Measurements from ENCODE around the gene SDHC. TPM values are rescaled to one million over a fixed set of nuclear protein-coding genes. Genes with fewer than 3 reads are reported as not detected.
A peak's percentile ranks its signal among the peaks of the same experiment; 100 is the strongest.

The SDHC gene
- total and polyA plus RNA-seq, 2 donors = 19.8 to 93.5 TPM

DNA sequence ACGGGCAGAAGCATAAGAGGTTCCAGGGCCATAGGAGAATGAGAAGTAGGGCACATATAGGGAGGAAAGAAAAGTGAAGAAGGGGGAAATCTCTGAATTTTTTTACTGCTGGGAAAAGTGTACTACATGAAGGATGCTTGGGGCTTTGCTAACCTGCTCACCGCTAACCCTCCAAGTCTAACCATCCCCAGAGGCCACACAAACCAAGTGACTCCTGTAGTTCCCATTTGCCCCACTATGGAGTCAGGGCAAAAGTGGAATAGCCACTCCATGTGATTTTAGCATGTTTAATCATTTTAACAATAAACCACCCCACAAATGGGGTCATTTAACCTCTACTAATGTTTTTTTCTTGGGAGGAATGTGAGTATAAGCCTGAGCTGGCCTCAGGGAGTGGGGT lies 29.1 kb upstream of the SDHC start:
- Histone ChIP-seq H3K27ac (ENCODE audit: low read depth in 1 of 2, low read length in 1 of 2) (no peak overlapping the region), H3K27me3 (ENCODE audit: control insufficient read depth in 2 of 2, insufficient read depth in 1 of 2, low read length in 1 of 2) (no peaks in the 10 kb centered on the region), H3K36me3 (ENCODE audit: control insufficient read depth in 2 of 2, insufficient read depth in 2 of 2, low read length in 1 of 2) (no peaks in the 10 kb centered on the region), H3K4me3 (ENCODE audit: low read length in 2 of 2) (no peak overlapping the region), H3K9me3 (ENCODE audit: control insufficient read depth in 2 of 2, insufficient read depth in 1 of 2, low read length in 1 of 2) (no peaks in the 10 kb centered on the region), H3K4me1 (ENCODE audit: control insufficient read depth in 2 of 2, insufficient read depth in 2 of 2, low read length in 2 of 2) (no peaks in the 10 kb centered on the region)
- WGBS = 95% methylated on average over 2 of the region's 2 CpGs
- DNase-seq (ENCODE audit: low read depth in 6 of 9, low spot score in 9 of 9) = no peak

DNA sequence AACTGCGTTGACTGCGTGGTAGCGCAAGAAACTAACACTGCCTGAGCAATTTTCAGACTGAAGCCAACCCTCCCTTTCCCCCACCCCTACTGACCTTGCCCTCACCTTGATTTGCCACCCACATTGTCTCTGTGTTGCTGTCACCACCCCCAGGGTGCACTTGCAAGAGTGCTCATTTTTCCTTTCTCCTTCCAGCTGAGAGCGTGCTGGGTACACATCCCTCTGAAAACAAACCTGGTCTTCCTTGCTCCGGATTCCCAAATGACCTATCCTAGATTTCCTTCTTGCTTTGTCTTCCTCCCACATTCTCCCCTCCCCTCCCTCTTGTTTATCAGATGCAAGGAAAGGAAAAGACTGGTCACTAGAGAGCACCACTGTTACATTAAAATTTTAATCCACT lies 28.7 kb upstream of the SDHC start:
- 82% methylated on average over 5 of the region's 5 CpGs for WGBS
- Histone ChIP-seq H3K36me3 (ENCODE audit: control insufficient read depth in 2 of 2, insufficient read depth in 2 of 2, low read length in 1 of 2) (no peaks in the 10 kb centered on the region), H3K27me3 (ENCODE audit: control insufficient read depth in 2 of 2, insufficient read depth in 1 of 2, low read length in 1 of 2) (no peaks in the 10 kb centered on the region), H3K4me3 (ENCODE audit: low read length in 2 of 2) (no peak overlapping the region), H3K9me3 (ENCODE audit: control insufficient read depth in 2 of 2, insufficient read depth in 1 of 2, low read length in 1 of 2) (no peaks in the 10 kb centered on the region), H3K27ac (ENCODE audit: low read depth in 1 of 2, low read length in 1 of 2) (no peak overlapping the region), H3K4me1 (ENCODE audit: control insufficient read depth in 2 of 2, insufficient read depth in 2 of 2, low read length in 2 of 2) (no peaks in the 10 kb centered on the region)
- no peak for DNase-seq (ENCODE audit: low read depth in 6 of 9, low spot score in 9 of 9)

DNA sequence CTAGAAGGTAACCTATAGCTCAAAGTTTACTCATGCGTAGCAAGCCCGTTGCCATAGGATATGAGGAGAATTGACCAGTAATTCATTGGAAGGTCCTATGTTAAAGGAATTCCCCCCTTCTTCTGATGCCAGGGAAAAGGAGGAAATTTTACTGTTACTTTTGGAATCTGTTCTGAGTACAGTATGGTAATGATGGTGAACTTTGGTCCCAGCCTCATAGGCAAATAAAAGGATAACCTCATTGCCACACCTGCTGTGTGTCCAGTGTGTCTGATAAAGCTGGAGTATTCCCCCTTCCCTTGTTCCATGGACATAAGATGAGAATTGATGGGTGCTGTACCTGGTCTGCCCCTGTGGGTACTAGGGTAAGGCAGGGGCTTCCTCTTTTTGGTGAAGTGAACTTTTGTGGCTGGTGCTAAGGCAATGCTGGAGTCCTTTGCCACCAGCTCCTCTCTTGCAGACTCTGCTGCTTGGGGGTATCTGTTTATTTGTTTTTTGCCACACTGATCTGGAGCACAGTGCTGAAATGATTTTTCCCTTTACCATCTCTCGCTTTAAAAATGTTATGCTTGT lies 26.6 kb upstream of the SDHC start:
- no peak overlapping the region for H3K27ac ChIP-seq (ENCODE audit: low read depth in 1 of 2, low read length in 1 of 2)
- no peaks in the 10 kb centered on the region for H3K4me1 ChIP-seq (ENCODE audit: control insufficient read depth in 2 of 2, insufficient read depth in 2 of 2, low read length in 2 of 2)
- DNase-seq (ENCODE audit: low read depth in 6 of 9, low spot score in 9 of 9) = no peak
- no peak overlapping the region for H3K4me3 ChIP-seq (ENCODE audit: low read length in 2 of 2)
- H3K27me3 ChIP-seq (ENCODE audit: control insufficient read depth in 2 of 2, insufficient read depth in 1 of 2, low read length in 1 of 2) = no peaks in the 10 kb centered on the region
- WGBS = 93% methylated on average over 3 of the region's 3 CpGs
- H3K9me3 ChIP-seq (ENCODE audit: control insufficient read depth in 2 of 2, insufficient read depth in 1 of 2, low read length in 1 of 2) = no peaks in the 10 kb centered on the region
- no peaks in the 10 kb centered on the region for H3K36me3 ChIP-seq (ENCODE audit: control insufficient read depth in 2 of 2, insufficient read depth in 2 of 2, low read length in 1 of 2)

DNA sequence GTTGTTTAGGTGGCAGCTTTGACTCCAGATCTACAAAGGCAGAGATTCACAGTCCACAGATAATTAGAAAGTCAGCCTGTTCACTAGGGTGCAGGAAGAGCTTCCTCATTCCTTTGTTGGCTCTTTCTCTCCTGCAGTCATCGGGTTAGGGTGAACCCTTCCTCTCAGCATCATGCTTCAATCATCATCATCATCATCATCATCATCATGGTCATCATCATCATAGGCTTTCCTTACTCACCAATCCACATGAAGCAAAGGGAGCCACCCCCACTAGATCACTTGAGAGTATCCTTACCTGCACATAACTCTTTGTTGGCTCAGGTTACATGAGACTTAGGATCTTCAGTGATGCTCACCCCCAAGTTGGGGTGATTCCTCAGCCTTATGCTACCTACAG lies 23.4 kb upstream of the SDHC start:
- H3K27ac ChIP-seq (ENCODE audit: low read depth in 1 of 2, low read length in 1 of 2) = no peak overlapping the region
- no peaks in the 10 kb centered on the region for H3K9me3 ChIP-seq (ENCODE audit: control insufficient read depth in 2 of 2, insufficient read depth in 1 of 2, low read length in 1 of 2)
- DNase-seq (ENCODE audit: low read depth in 6 of 9, low spot score in 9 of 9) = no peak
- no peak overlapping the region for H3K4me3 ChIP-seq (ENCODE audit: low read length in 2 of 2)
- 98% methylated on average over 1 of the region's 1 CpG for WGBS
- no peaks in the 10 kb centered on the region for H3K4me1 ChIP-seq (ENCODE audit: control insufficient read depth in 2 of 2, insufficient read depth in 2 of 2, low read length in 2 of 2)
- no peaks in the 10 kb centered on the region for H3K27me3 ChIP-seq (ENCODE audit: control insufficient read depth in 2 of 2, insufficient read depth in 1 of 2, low read length in 1 of 2)
- no peaks in the 10 kb centered on the region for H3K36me3 ChIP-seq (ENCODE audit: control insufficient read depth in 2 of 2, insufficient read depth in 2 of 2, low read length in 1 of 2)

DNA sequence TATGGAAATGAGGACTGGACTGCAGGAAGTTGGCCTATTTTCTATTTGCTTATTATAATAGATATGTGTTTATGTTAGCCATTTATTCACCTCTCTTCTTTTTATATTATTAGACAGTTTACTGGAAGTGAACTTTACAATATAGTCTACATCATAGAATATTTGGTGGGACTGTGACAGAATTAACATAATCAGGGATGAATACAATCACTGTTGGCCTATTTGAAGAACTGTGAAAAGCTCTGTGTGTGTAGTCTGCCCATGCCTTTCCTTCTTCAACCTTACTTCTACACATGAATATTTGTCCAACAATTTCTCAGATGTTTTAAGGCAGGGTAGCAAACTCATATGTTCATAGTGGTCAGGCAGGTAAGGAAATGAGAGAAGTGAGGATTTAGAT lies 16.8 kb upstream of the SDHC start:
- DNase-seq (ENCODE audit: low read depth in 6 of 9, low spot score in 9 of 9) = no peak
- Histone ChIP-seq H3K27me3 (ENCODE audit: control insufficient read depth in 2 of 2, insufficient read depth in 1 of 2, low read length in 1 of 2) (no peaks in the 10 kb centered on the region), H3K4me1 (ENCODE audit: control insufficient read depth in 2 of 2, insufficient read depth in 2 of 2, low read length in 2 of 2) (no peaks in the 10 kb centered on the region), H3K27ac (ENCODE audit: low read depth in 1 of 2, low read length in 1 of 2) (no peak overlapping the region), H3K36me3 (ENCODE audit: control insufficient read depth in 2 of 2, insufficient read depth in 2 of 2, low read length in 1 of 2) (no peaks in the 10 kb centered on the region), H3K4me3 (ENCODE audit: low read length in 2 of 2) (no peak overlapping the region), H3K9me3 (ENCODE audit: control insufficient read depth in 2 of 2, insufficient read depth in 1 of 2, low read length in 1 of 2) (no peaks in the 10 kb centered on the region)

DNA sequence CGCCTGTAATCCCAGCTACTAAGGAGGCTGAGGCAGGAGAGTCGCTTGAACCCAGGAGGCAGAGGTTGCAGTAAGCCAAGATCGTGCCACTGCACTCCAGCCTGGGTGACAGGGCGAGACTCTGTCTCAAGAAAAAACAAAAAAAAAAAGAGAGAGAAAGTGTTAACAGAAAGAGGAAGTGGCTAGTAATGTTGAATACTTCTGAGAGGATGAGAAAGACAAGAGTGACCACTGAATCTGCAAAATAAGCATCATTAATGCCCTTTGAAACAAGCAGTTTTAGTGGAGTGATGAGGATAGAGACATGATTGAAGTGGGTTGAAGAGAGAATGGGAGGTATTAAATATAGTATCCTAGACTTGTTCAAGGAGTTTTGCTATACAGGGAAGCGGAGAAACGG lies 16.1 kb upstream of the SDHC start:
- Histone ChIP-seq H3K36me3 (ENCODE audit: control insufficient read depth in 2 of 2, insufficient read depth in 2 of 2, low read length in 1 of 2) (no peaks in the 10 kb centered on the region), H3K9me3 (ENCODE audit: control insufficient read depth in 2 of 2, insufficient read depth in 1 of 2, low read length in 1 of 2) (no peaks in the 10 kb centered on the region), H3K4me1 (ENCODE audit: control insufficient read depth in 2 of 2, insufficient read depth in 2 of 2, low read length in 2 of 2) (no peaks in the 10 kb centered on the region), H3K27ac (ENCODE audit: low read depth in 1 of 2, low read length in 1 of 2) (no peak overlapping the region), H3K27me3 (ENCODE audit: control insufficient read depth in 2 of 2, insufficient read depth in 1 of 2, low read length in 1 of 2) (no peaks in the 10 kb centered on the region), H3K4me3 (ENCODE audit: low read length in 2 of 2) (no peak overlapping the region)
- no peak for DNase-seq (ENCODE audit: low read depth in 6 of 9, low spot score in 9 of 9)
- WGBS = 92% methylated on average over 6 of the region's 6 CpGs

DNA sequence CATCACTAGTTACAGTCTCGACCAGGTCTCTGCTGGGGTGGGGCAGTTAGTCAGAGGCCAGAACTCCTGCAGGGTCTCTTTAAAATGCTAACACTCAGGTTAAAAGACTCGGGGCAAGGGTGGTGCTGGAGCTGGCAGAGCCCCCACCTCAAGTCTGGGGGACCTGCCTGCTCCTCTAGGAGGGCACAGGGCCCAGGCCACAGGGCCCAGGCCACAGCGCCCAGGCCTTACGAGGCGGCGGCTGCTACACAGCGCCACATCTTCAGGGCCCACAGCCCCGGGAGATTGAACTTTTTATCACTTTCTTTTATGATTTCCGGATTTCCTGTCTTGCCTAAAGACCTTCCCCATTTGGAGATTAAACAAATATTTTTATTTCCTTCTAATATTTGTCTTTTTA lies 14.8 kb upstream of the SDHC start:
- DNase-seq (ENCODE audit: low read depth in 6 of 9, low spot score in 9 of 9) = no peak
- Histone ChIP-seq H3K4me3 (ENCODE audit: low read length in 2 of 2) (no peak overlapping the region), H3K36me3 (ENCODE audit: control insufficient read depth in 2 of 2, insufficient read depth in 2 of 2, low read length in 1 of 2) (no peaks in the 10 kb centered on the region), H3K27me3 (ENCODE audit: control insufficient read depth in 2 of 2, insufficient read depth in 1 of 2, low read length in 1 of 2) (no peaks in the 10 kb centered on the region), H3K4me1 (ENCODE audit: control insufficient read depth in 2 of 2, insufficient read depth in 2 of 2, low read length in 2 of 2) (peaks cover 0 to 2% of the 10 kb centered on the region in 2 donors), H3K27ac (ENCODE audit: low read depth in 1 of 2, low read length in 1 of 2) (no peak overlapping the region), H3K9me3 (ENCODE audit: control insufficient read depth in 2 of 2, insufficient read depth in 1 of 2, low read length in 1 of 2) (no peaks in the 10 kb centered on the region)
- 76% methylated on average over 9 of the region's 9 CpGs for WGBS

DNA sequence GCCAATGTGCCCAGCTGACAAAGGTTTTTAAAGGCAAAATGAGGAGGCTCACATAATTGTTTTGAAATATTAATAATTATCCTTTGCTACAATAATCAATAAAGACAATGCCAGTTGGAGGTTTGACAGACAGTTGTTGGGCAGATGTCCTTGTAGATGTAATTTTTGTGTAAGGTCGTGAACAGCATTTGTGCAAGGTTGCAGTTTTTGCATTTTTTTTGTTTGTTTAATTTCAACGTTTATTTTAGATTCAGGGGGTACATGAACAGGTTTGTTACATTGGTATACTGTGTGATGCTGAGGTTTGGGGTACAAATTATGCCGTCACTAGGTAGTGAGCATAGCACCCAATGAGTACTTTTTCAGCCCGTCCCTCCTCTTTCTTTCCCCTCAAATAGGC lies 13.7 kb upstream of the SDHC start:
- Histone ChIP-seq H3K4me1 (ENCODE audit: control insufficient read depth in 2 of 2, insufficient read depth in 2 of 2, low read length in 2 of 2) (peaks cover 8 to 12% of the 10 kb centered on the region in 2 donors), H3K4me3 (ENCODE audit: low read length in 2 of 2) (no peak overlapping the region), H3K9me3 (ENCODE audit: control insufficient read depth in 2 of 2, insufficient read depth in 1 of 2, low read length in 1 of 2) (no peaks in the 10 kb centered on the region), H3K36me3 (ENCODE audit: control insufficient read depth in 2 of 2, insufficient read depth in 2 of 2, low read length in 1 of 2) (no peaks in the 10 kb centered on the region), H3K27me3 (ENCODE audit: control insufficient read depth in 2 of 2, insufficient read depth in 1 of 2, low read length in 1 of 2) (no peaks in the 10 kb centered on the region), H3K27ac (ENCODE audit: low read depth in 1 of 2, low read length in 1 of 2) (no peak overlapping the region)
- no peak for DNase-seq (ENCODE audit: low read depth in 6 of 9, low spot score in 9 of 9)
- WGBS = 98% methylated on average over 4 of the region's 4 CpGs

DNA sequence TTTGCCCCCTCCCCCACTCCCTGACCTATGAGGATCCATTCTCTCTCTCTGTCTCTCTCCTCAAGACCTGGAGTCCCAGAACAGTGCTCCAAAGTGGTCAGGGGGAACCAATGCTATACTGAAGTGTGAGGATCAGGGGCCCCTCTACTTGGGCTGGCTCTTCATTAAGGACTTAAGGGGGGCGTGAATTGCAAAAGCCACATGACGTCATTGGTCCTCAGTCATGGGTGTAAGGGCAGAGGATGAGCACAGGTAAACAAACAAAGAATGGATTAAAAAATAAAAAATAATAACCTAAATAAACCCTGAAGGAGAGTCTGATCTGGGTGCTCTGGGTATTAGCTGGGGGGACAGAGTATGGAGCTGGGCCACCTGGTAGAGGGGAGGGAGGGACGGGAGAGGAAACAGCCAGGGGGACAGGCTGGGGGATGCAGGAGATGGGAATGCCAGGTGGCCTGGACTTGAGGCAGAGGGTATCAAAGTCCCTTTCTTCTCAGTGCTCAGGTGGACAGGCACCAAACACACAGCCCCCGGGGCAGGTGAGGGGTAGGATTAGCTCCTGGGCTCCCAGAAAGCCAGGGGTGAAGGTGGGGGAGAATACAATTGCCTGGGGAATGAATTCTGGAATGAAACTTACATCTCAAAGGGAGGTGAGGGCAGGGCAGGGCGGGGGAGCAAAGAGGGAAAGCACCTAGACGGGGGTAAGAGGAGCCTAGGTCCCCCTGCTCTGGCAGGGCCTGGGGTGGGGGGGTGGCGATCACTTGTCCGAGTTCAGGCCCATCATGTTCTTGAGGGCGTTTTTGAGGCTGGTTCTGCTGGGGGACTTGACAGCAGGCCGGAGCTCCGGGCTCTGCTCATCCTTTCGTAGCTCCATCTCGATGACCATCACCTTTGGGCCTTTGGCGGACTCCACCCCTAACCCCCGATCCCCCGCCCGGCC lies 9.0 kb upstream of the SDHC start:
- Histone ChIP-seq H3K4me1 (ENCODE audit: control insufficient read depth in 2 of 2, insufficient read depth in 2 of 2, low read length in 2 of 2) (peaks cover 8 to 13% of the 10 kb centered on the region in 2 donors), H3K36me3 (ENCODE audit: control insufficient read depth in 2 of 2, insufficient read depth in 2 of 2, low read length in 1 of 2) (no peaks in the 10 kb centered on the region), H3K4me3 (ENCODE audit: low read length in 2 of 2) (peak overlapping the region; percentile 71 to 90), H3K27me3 (ENCODE audit: control insufficient read depth in 2 of 2, insufficient read depth in 1 of 2, low read length in 1 of 2) (peaks cover 2 to 6% of the 10 kb centered on the region in 2 donors), H3K27ac (ENCODE audit: low read depth in 1 of 2, low read length in 1 of 2) (peak overlapping the region; percentile 40 to 68), H3K9me3 (ENCODE audit: control insufficient read depth in 2 of 2, insufficient read depth in 1 of 2, low read length in 1 of 2) (no peaks in the 10 kb centered on the region)
- DNase-seq (ENCODE audit: low read depth in 6 of 9, low spot score in 9 of 9) = no peak
- WGBS = 8% methylated on average over 17 of the region's 17 CpGs
